H1 (cell line): Measurements from ENCODE around the gene PITPNM1.
"Not testable (repeated sequence)": the region's sequence is repeated elsewhere in the genome, so short reads cannot be mapped to it uniquely, and the experiment has no call there.

Experiments
- BCL11A ChIP-seq, 2 experiments: IDR thresholded peaks; one replicate each; pipeline ENCODE4 v1.6.1; 2011; ENCODE audit warnings: low read depth in 2 of 2, low read length in 2 of 2, mild to moderate bottlenecking in 2 of 2
- CTCF ChIP-seq, 3 experiments: IDR thresholded peaks; 1 replicate in 2 of 3; 2 replicates in 1 of 3; pipeline versions ENCODE4 v1.5.1 to v1.6.1; 2011; ENCODE audit warnings: low read length in 3 of 3, mild to moderate bottlenecking in 3 of 3, inconsistent platforms in 2 of 3, low read depth in 1 of 3, moderate library complexity in 1 of 3; ENCODE audit not compliant: insufficient read depth in 1 of 3; ENCODE audit errors: control extremely low read depth in 1 of 3
- HDAC6 ChIP-seq: IDR thresholded peaks from one replicate; pipeline ENCODE4 v1.7.1; 2012; ENCODE audit warnings: low read depth, mild to moderate bottlenecking, inconsistent platforms, low read length, moderate library complexity
- KDM1A ChIP-seq: fragments of 200-600, 300-600 bp; sonication (generic); IDR thresholded peaks from 2 replicates; pipeline ENCODE4 v1.7.1; 2016; ENCODE audit warnings: mild to moderate bottlenecking, low read length, borderline replicate concordance
- MAX ChIP-seq: IDR thresholded peaks from 2 replicates; pipeline ENCODE4 v1.6.1; 2012; ENCODE audit warnings: inconsistent platforms
- POLR2A ChIP-seq, 2 experiments: IDR thresholded peaks; 1 replicate in 1 of 2; 2 replicates in 1 of 2; pipeline ENCODE4 v1.6.1; 2011; ENCODE audit warnings: low read depth in 2 of 2, low read length in 2 of 2, mild to moderate bottlenecking in 2 of 2; ENCODE audit errors: control extremely low read depth in 1 of 2
- POLR2AphosphoS5 ChIP-seq: IDR thresholded peaks from 2 replicates; pipeline ENCODE4 v1.6.1; 2011; ENCODE audit warnings: low read depth, low read length
- RBBP5 ChIP-seq: IDR thresholded peaks from 2 replicates; pipeline ENCODE4 v1.7.1; 2012; ENCODE audit warnings: low read depth, mild to moderate bottlenecking, inconsistent platforms, low read length, moderate library complexity, borderline replicate concordance
- SP2 ChIP-seq: IDR thresholded peaks from 2 replicates; pipeline ENCODE4 v1.6.1; 2012; ENCODE audit warnings: mild to moderate bottlenecking, low read length, inconsistent platforms
- USF2 ChIP-seq: IDR thresholded peaks from 2 replicates; pipeline ENCODE4 v1.6.1; 2011; ENCODE audit warnings: low read length, improper control_type of control experiment
- YY1 ChIP-seq: IDR thresholded peaks from 2 replicates; pipeline ENCODE4 v1.6.1; 2011; ENCODE audit warnings: low read depth, mild to moderate bottlenecking, low read length
- ZNF274 ChIP-seq: IDR thresholded peaks from 2 replicates; pipeline ENCODE4 v1.7.0; 2012; ENCODE audit warnings: low read length, borderline replicate concordance; ENCODE audit errors: extremely low read depth
- TF ChIP-seq, protein P1 (sequence below): IDR thresholded peaks from 2 replicates; pipeline ENCODE4 v1.6.1; 2012; ENCODE audit warnings: low read length, inconsistent platforms

DNA sequence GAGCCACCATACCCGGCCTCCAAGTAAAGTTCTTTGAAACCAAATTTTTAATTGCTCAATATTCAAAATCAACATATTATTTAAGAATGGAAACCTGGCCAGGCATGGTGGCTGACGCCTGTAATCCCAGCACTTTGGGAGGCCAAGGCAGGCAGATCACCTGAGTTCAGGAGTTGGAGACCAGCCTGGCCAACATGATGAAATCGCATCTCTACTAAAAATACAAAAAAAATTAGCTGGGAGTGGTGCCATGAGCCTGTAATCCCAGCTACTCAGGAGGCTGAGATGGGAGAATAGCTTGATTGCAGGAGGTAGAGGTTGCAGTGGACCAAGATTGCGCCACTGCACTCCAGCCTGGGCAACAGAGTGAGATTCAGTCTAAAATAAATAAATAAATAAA is 42.9 kb upstream of the PITPNM1 start:
- TF ChIP-seq, protein P1, sequence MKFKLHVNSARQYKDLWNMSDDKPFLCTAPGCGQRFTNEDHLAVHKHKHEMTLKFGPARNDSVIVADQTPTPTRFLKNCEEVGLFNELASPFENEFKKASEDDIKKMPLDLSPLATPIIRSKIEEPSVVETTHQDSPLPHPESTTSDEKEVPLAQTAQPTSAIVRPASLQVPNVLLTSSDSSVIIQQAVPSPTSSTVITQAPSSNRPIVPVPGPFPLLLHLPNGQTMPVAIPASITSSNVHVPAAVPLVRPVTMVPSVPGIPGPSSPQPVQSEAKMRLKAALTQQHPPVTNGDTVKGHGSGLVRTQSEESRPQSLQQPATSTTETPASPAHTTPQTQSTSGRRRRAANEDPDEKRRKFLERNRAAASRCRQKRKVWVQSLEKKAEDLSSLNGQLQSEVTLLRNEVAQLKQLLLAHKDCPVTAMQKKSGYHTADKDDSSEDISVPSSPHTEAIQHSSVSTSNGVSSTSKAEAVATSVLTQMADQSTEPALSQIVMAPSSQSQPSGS = not testable (repeated sequence)
- not testable (repeated sequence) for TF ChIP-seq POLR2AphosphoS5; USF2; POLR2A (IDR thresholded peaks at IDR 0.05; ENCODE audit: control extremely low read depth in 1 of 2, low read depth in 2 of 2, low read length in 2 of 2); CTCF (IDR thresholded peaks at IDR 0.05; ENCODE audit: control extremely low read depth in 1 of 3, insufficient read depth in 1 of 3, low read depth in 1 of 3, low read length in 3 of 3); RBBP5; YY1; ZNF274; MAX; KDM1A; HDAC6; SP2; BCL11A (IDR thresholded peaks at IDR 0.05; ENCODE audit: low read depth in 2 of 2, low read length in 2 of 2)
